ENCODE results near the gene CCDC148.
"Not testable (repeated sequence)": the region's sequence is repeated elsewhere in the genome, so short reads cannot be mapped to it uniquely, and the experiment has no call there.

The CCDC148 gene

GRCh38 chr2:158346032-158346431 is 110.5 kb downstream of the CCDC148 start:
- no peak for DNase-seq

GRCh38 chr2:158339513-158339912 is 117.0 kb downstream of the CCDC148 start:
- no peak for DNase-seq

- DNase-seq: no peak
Measured at GRCh38 chr2:158337018-158337417, 119.5 kb downstream of the CCDC148 start.

- not testable (repeated sequence) for DNase-seq
Measured at GRCh38 chr2:158331799-158332198, 124.8 kb downstream of the CCDC148 start.

- DNase-seq: no peak
Measured at GRCh38 chr2:158325782-158326340, 130.7 kb downstream of the CCDC148 start.

GRCh38 chr2:158325031-158325781 is 131.3 kb downstream of the CCDC148 start:
- no peak for DNase-seq

- DNase-seq: no peak
Measured at GRCh38 chr2:158323381-158323780, 133.2 kb downstream of the CCDC148 start.

GRCh38 chr2:158321264-158321663 is 135.3 kb downstream of the CCDC148 start:
- DNase-seq: no peak

- no peak for DNase-seq
Measured at GRCh38 chr2:158319269-158319668, 137.3 kb downstream of the CCDC148 start.

- DNase-seq: no peak
Measured at GRCh38 chr2:158317642-158318041, 138.9 kb downstream of the CCDC148 start.

- DNase-seq: no peak
Measured at GRCh38 chr2:158315803-158316414, 140.6 kb downstream of the CCDC148 start.

GRCh38 chr2:158315000-158315399 is 141.6 kb downstream of the CCDC148 start:
- no peak for DNase-seq

GRCh38 chr2:158313734-158314133 is 142.8 kb downstream of the CCDC148 start:
- DNase-seq: no peak

GRCh38 chr2:158312981-158313380 is 143.6 kb downstream of the CCDC148 start:
- no peak for DNase-seq

- not testable (repeated sequence) for DNase-seq
Measured at GRCh38 chr2:158310407-158310806, 146.1 kb downstream of the CCDC148 start.

- no peak for DNase-seq
Measured at GRCh38 chr2:158305501-158305900, 151.1 kb downstream of the CCDC148 start.

- DNase-seq: no peak
Measured at GRCh38 chr2:158300394-158300793, 156.2 kb downstream of the CCDC148 start.

- no peak for DNase-seq
Measured at GRCh38 chr2:158297606-158298005, 158.9 kb downstream of the CCDC148 start.

- no peak for DNase-seq
Measured at GRCh38 chr2:158297120-158297519, 159.4 kb downstream of the CCDC148 start.

- no peak for DNase-seq
Measured at GRCh38 chr2:158293722-158294121, 162.8 kb downstream of the CCDC148 start.

GRCh38 chr2:158291544-158292180 is 164.9 kb downstream of the CCDC148 start:
- DNase-seq: peak; percentile 27

GRCh38 chr2:158290225-158290624 is 166.3 kb downstream of the CCDC148 start:
- DNase-seq: no peak

GRCh38 chr2:158276619-158277471 is 179.7 kb downstream of the CCDC148 start:
- DNase-seq: no peak
